BJ (cell line): ENCODE measurements around the gene GZMM. TPM values are rescaled to one million over a fixed set of nuclear protein-coding genes. Genes with fewer than 3 reads are reported as not detected.

Source experiments
- CTCF ChIA-PET: fragments of 350-600 bp; formaldehyde crosslinking; extraction: SDS; loops from one replicate; lab custom pipeline; 2021; ENCODE audit warnings: antibody characterized with exemption, inconsistent platforms; lab: Yijun Ruan, JAX
- POLR2A ChIA-PET: fragments of 300-600 bp; sonication (Branson Sonifier 250); formaldehyde crosslinking; extraction: SDS; loops from one replicate; lab custom pipeline; 2021; ENCODE audit warnings: antibody characterized with exemption; lab: Charles Lee
- DNase-seq: peaks from one replicate; pipeline ENCODE4 v3.0.0-alpha.2; 2011; ENCODE audit warnings: low read depth
- H3K27me3 ChIP-seq: 2 replicates; pipeline ENCODE4 v1.6.0; 2011; ENCODE audit warnings: low read length; ENCODE audit not compliant: control insufficient read depth, insufficient read depth
- H3K36me3 ChIP-seq: 2 replicates; pipeline ENCODE4 v1.5.1; 2011; ENCODE audit warnings: low read length; ENCODE audit not compliant: control insufficient read depth, insufficient read depth
- H3K4me3 ChIP-seq: 2 replicates; pipeline ENCODE4 v1.5.1; 2011; ENCODE audit warnings: low read depth, mild to moderate bottlenecking, control low read depth, low read length
- CTCF ChIP-seq: IDR thresholded peaks from 2 replicates; pipeline ENCODE4 v1.5.1; 2011; ENCODE audit warnings: low read depth, mild to moderate bottlenecking, control low read depth, inconsistent platforms, low read length, moderate library complexity; ENCODE audit not compliant: insufficient read depth
- polyA plus RNA-seq: library from polyadenylated mRNA; depleted of rRNA; stranded (reverse); fragments of >200 nt; gene quantifications from 2 replicates; pipeline ENCODE4 v1.2.3, GENCODE V29; 2011

GZMM gene
- polyA plus RNA-seq, 1 experiment: not detected

DNA sequence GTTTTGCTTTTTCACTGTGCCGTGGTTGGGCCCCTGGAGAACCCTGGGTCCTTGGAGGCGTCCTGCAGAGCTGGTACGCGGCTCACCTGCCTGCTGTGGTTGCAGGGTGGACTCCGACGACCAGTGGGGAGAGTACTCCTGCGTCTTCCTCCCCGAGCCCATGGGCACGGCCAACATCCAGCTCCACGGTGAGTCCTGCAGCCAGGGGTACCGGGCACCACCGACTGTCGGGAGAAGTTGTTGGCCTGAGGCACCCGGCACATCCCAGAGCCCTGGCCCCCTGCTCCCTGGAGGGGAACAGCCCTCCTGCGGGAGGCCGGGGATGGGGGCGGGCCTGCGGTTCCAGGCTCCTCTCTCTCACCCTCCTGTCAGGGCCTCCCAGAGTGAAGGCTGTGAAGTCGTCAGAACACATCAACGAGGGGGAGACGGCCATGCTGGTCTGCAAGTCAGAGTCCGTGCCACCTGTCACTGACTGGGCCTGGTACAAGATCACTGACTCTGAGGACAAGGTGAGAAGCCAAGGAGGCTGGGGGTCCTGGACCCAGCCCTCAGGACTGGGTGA is 36.5 kb downstream of the GZMM start:
- no peak for TF ChIP-seq CTCF
- ChIA-PET POLR2A (no interaction called here), CTCF (no interaction called here)
- Histone ChIP-seq H3K36me3 (peaks cover 21% of the 10 kb centered on the region), H3K4me3 (no peak overlapping the region), H3K27me3 (no peaks in the 10 kb centered on the region)
- no peak for DNase-seq

DNA sequence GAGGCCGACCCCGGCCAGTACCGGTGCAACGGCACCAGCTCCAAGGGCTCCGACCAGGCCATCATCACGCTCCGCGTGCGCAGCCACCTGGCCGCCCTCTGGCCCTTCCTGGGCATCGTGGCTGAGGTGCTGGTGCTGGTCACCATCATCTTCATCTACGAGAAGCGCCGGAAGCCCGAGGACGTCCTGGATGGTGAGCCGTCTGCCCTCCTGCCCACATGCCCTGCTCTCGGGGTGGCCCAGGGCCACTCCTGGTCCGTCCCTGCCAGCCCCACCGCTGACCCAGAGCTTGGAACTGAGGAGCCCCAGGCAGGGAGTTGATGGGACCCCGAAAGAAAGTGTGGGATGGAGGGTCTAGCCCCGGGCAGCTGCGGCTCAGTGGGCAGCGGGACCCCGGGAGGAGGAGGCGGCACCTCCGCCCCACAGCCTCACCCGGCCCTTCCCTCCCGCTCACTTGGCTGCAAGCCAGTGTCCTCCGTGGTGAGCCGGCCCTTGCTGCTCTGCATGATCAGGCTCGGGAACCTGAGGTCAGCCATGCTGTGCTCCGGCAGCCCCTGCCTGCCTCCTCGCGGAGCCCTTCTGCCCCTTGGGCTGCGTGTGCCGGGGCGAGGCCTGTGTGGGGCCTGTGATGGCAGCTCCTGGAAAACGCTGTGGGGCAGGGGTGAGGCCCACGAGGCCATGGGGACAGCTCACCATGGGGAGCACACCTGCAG is 37.7 kb downstream of the GZMM start:
- ChIA-PET POLR2A (no interaction called here), CTCF (no interaction called here)
- Histone ChIP-seq H3K27me3 (no peaks in the 10 kb centered on the region), H3K4me3 (no peak overlapping the region), H3K36me3 (peaks cover 21% of the 10 kb centered on the region)
- TF ChIP-seq CTCF: no peak
- DNase-seq: no peak

- ChIA-PET POLR2A (no interaction called here), CTCF (interaction anchor here (0.6 to 2.2 kb wide), 2 partner anchors 43 to 74 kb away, joined by 4 read pairs; no protein-coding TSS in a partner anchor)
- H3K36me3 ChIP-seq: peaks cover 21% of the 10 kb centered on the region
- DNase-seq: no peak
- no peak overlapping the region for H3K4me3 ChIP-seq
- no peak for TF ChIP-seq CTCF
- no peaks in the 10 kb centered on the region for H3K27me3 ChIP-seq
Observed at GRCh38 chr19:582497-583197, 38.8 kb downstream of the GZMM start.

DNA sequence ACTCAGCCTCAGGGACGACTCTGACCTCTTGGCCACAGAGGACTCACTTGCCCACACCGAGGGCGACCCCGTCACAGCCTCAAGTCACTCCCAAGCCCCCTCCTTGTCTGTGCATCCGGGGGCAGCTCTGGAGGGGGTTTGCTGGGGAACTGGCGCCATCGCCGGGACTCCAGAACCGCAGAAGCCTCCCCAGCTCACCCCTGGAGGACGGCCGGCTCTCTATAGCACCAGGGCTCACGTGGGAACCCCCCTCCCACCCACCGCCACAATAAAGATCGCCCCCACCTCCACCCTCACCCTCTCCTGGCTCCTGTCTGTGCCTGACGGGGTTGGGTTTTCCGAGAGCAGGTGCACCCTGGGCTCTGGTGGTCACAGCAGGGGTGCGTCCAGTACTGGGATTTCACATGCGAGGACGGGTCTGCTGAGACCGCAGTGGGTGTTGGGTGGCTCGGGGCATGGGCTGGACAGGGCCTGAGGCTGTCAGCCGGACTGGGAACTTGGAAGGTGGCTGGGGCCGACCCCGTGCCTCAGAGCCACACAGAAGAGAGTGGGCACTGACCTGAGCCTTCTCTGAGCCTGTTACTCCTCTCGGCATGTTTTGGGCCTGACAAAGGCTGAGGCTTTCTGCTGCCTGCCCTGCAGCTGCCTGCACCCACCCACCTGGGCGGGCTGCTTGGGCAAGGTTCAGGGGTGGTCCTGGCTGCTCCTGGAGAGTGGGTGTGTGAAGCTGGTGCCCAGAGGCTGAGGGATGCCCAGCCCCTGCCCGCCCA is 39.5 kb downstream of the GZMM start:
- Histone ChIP-seq H3K27me3 (no peaks in the 10 kb centered on the region), H3K36me3 (peaks cover 19% of the 10 kb centered on the region), H3K4me3 (no peak overlapping the region)
- ChIA-PET CTCF (interaction anchor here (0.8 to 4.6 kb wide), 16 partner anchors 7 to 186 kb away, joined by 3 to 53 read pairs (median 6); partner anchors contain the start of genes CDC34, POLRMT and RNF126), POLR2A (no interaction called here)
- DNase-seq: no peak
- TF ChIP-seq CTCF: no peak

DNA sequence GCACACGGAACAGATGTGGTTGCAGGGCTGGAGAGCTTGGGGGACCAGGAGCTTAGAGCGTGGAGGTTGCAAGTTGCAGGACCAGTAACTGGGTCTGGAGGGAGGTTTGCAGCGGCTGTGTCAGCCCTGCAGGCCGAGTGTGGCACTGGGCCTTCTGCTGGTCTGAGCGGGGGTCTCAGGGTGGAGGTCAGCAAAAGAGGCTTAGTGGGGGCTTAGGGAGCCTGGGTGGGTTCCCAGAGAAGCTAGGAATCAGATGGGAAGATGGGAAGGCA is 40.1 kb downstream of the GZMM start:
- CTCF ChIA-PET: interaction anchor here (0.8 to 4.6 kb wide), 21 partner anchors 8 to 186 kb away, joined by 3 to 53 read pairs (median 5); partner anchors contain the start of genes CDC34, POLRMT and RNF126
- no peak overlapping the region for H3K4me3 ChIP-seq
- POLR2A ChIA-PET: no interaction called here

More for the DNA sequence above, 40.1 kb downstream of the GZMM start:
- H3K36me3 ChIP-seq: peaks cover 19% of the 10 kb centered on the region
- DNase-seq: no peak
- no peaks in the 10 kb centered on the region for H3K27me3 ChIP-seq
- no peak for TF ChIP-seq CTCF
